CD4-positive, alpha-beta T cell treated with Interleukin-4 for 1 hour (primary cell): ENCODE measurements around the gene BCL11B.

Experiments
- DNase-seq, 2 donors: peaks; one replicate each; pipeline ENCODE4 v3.0.0-alpha.2; 2020 to 2022

BCL11B gene

DNA sequence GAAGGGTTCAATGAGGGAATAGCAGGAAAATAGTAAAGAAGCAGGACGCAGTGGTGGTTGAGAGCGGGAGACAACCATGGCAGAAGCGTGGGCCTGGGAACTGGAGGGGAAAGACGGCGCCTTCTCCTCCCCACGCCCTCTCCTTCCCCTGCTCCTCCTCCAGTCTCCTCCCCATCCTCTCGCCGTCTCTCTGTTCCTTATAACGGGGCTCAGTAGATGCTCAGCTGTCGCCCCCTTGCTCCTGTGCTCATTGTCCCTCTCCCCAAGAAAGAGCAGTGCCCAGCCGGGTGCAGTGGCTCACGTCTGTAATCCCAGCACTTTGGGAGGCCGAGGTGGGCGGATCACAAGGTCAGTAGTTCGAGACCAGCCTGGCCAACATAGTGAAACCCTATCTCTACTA lies 142.0 kb downstream of the BCL11B start:
- no peak for DNase-seq

DNA sequence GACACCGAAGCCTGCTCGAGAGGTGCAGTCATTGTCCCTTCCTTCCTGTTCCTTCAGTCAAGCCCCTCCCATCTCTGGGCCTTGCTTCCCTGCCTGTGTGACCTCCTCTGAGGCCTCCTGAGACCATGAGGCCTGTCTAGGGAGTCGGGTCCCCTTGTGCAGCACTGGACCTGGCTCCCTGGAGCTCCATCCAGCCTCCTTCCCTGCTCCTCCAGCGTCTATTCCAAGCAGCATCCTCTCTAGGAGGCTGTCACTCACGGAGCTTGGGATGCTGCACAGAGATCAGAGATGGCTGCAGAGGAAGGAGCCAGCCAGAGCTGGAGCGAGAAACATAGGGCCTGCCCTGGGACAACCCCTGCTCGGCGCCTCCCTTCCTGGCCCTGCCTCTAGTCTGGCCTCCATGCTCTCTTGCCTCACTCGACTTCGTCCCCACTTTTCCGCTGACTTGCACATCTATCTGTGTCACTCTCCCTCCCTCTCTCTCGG lies 142.7 kb downstream of the BCL11B start:
- no peak for DNase-seq

DNA sequence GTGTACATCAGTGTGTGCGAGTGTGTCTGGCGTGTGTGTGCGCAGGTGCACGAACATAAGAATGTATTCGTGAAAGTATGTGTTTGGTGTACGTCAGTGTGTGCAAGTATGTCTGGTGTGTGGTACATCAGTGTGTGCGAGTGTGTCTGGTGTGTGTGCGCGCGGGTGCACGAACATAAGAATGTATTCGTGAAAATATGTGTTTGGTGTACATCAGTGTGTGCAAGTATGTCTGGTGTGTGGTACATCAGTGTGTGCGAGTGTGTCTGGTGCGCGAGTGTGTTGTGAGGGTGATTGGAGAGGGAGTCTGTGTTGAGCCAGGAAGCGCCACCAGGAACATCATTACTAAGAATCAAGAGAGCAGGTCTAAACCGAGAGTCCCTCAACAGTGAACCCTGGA lies 143.8 kb downstream of the BCL11B start:
- no peak for DNase-seq

DNA sequence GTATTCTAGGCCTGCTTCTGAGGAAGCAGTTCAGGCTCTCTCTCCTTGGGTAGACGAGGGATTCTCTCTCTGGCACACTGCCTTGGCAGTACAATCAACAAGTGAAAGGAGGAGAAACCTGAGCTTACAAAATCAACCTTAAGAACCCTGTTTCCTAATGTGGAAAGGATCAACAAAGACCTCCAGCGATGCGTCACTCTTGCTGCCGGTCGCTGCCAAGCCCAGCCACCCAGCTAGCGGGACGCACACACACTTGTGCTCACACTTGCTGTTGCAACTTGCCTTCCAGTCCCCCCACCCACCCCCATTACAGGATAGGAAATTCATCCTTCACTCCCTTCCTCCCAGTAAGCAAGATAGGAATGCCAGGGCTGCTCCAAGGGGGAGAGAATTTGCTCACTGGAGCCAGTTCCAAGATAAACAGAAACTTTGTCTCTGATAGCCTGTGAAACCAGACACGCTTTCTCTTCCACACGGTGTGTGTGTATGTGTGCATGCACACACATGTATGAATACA lies 144.3 kb downstream of the BCL11B start:
- DNase-seq, result no peak

DNA sequence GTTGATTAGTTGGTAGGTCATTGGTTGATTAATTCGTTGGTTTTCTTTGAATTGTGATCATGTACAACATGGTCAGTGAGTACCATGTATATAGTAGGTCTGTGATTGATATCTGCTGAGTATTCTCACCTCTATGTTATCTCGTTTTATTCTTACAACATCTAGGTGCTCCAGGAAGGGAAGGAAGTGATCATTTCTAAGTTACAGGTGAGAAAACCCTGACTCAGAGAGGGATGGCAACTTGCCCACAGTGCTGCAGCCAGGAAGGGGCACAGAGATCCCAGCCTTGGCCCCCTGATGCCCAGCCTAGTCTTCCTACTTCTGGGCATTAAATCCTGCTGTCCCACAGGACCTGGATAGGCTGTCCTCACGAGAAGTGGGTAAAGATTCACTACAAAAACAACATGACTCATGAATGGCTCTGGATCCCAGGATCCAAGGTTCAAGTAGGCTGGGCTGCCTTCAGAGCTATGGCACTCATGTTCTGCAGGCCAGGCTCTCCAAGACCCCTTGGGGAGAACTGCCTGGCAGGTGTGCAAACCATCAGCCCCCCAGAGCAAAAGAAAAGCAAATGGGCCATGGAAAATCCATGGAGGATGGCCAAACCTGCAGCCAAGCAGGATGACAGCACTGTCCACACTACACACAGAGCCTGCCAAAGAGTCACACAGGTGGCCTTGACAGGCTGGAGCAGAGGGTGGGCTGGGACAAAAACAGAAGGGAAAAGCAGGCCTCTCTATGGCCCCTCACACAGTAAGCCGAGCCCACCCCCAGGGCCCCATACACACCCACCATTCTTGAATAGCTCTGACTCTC lies 146.2 kb downstream of the BCL11B start:
- no peak for DNase-seq

DNA sequence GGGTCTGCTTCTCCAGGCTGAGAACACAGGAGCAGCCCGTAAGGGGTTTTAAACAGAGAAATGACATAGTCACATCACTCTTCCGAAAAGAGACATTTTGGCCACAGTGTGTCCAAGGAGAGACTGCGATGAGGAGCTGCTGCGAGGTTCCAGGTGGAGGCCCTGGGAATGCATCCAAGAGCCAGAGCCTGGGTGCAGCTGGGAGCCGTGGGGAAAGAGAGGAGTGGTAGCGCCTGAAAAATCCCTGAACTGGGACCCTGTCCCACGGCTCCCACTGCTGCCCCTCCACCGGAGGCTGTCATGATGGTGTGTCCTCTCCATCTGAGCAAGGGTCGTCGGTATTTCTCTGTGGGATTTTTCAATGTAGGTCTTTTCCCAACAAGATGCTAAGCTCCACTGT lies 146.9 kb downstream of the BCL11B start:
- DNase-seq, result no peak

DNA sequence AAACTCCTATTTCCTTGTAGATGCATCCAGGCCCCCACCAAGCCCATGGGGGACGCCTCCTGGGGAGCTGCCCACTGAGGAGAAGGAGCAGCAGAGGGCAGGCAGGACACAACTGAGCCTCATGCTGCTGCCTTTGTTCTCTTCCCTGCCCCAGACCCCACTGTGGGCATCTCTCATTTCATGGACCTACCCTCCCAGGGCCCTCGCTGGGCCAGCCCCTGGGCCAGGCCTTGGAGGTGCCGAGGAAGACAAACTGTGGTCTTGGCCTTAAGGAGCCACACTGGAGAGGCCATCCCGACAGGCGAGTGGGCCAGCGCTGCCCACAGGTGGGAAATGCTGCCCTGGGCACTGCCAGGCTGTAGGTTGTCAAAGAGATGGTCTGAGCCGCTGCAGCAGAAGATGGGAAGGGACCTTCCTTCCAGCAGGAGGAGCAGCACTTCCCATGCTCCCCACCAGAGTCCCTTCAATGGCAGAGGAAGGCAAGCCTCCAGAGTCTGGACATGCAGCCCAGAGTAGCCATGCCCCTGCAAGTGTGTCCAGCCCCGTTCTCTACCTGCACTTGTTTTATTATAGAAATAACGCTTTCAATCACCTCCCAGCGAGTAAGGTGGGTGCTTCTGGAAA lies 147.4 kb downstream of the BCL11B start:
- no peak for DNase-seq

DNA sequence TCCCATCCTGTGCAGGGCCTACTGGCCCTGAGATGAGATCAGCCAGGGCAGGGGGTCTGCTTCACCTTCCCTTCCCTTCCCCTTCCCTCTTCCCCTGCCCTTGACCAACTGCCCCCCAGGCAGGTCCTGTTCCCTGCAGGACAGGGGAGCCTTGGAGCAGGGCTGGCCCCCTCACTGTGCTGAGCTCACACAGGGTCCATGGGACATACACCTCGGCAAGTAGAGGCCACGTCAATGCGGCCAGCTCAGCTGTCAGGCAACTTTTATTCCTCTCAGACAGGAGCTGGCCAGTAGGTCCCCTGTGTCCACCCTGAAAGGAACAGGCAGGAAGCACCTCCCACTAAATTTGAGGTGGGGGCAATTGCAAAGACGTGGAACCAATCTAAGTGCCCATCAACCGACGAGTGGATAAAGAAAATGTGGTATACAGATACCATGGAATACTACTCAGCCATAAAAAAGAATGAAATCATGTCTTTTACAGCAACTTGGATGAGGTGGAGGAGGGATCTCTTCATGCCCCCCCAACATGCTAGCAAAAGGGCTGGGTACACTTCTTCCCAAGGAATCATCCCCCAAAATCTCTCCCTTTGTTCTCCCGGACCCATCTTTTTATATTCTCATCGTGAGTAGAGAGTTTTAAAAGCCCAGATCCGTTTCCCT lies 148.7 kb downstream of the BCL11B start:
- no peak for DNase-seq

DNA sequence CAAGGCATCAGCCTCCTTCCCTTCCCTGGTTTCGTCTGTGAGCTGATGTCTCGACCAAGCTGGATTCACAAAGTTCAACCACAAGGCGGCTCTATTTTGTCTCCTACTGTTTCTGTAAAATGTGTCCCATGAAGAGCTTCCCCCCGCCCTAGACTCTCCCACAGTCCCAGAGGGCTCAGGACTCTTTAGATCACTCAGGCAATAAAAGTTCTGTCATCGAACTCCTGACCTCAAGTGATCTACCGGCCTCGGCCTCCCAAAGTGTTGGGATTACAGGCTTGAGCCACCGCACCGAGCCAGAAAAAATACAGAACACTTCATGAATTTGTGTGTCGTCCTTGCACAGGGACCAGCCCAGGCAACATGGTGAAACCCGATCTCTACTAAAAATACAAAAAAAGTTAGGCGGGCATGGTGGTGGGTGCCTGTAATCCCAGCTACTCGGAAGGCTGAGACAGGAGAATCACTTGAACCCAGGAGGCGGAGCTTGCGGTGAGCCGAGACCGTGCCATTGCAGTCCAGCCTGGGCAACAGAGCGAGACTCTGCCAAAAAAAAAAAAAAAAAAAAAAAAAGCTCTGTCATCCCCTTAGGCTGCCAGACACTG lies 149.4 kb downstream of the BCL11B start:
- DNase-seq, result no peak

DNA sequence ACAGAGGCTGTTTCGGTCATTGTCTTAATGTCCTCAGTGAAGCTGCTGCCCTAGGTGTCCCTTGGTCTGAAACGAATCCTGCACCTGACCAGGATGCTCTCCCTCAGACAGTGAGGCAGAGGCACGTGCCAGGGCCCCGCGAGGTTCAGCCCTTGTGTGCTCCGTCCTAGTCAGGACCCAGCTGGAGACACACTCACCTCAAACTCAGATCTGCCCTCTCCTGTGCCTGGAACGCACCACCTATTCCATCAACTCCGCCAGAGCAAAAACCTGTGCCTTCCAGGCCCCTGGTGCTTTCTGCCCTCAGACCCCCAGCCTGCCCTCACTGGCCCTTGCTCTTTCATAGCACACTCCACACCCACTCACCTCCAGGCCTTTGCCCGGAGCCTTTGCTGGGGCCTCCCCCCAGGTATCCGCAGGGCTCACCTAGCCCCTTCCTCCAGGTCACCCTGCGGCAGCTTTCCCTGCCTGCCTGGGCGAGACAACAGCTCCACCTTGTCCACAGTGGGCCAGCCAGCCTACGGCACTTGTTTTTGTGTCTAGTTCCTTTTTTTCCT lies 150.6 kb downstream of the BCL11B start:
- DNase-seq, result no peak

DNA sequence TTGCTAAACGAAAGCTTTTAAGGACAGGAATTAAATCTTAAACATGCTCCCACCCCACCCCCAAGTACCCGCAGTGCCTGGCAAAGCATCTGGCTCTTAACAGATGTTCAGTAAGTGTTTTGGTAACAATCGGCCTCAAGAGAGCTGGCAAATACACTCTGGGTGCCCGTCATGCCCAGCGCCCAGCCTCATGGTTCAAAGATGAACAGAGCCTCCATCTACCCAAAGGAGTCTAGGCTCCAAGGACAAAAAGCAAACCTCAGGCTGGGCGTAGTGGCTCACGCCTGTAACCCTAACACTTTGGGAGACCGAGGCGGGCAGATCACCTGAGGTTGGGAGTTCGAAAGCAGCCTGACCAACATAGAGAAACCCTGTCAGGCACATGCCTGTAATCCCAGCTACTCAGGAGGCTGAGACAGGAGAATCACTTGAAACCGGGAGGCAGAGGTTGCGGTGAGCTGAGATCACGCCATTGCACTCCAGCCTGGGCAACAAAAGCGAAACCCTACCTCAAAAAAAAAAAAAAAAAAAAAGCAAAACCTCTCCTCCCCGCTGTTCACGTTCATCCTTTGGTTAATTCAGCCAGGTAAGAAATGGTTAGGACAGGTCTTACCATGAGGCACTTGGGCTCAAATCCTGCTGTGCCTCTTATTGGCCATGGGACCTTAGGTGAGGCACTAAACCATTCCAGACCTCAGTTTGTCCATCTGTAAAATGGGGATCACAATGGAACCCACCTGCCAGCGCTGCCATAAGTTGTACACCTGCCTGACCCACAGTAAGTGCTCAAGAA lies 151.3 kb downstream of the BCL11B start:
- no peak for DNase-seq

DNA sequence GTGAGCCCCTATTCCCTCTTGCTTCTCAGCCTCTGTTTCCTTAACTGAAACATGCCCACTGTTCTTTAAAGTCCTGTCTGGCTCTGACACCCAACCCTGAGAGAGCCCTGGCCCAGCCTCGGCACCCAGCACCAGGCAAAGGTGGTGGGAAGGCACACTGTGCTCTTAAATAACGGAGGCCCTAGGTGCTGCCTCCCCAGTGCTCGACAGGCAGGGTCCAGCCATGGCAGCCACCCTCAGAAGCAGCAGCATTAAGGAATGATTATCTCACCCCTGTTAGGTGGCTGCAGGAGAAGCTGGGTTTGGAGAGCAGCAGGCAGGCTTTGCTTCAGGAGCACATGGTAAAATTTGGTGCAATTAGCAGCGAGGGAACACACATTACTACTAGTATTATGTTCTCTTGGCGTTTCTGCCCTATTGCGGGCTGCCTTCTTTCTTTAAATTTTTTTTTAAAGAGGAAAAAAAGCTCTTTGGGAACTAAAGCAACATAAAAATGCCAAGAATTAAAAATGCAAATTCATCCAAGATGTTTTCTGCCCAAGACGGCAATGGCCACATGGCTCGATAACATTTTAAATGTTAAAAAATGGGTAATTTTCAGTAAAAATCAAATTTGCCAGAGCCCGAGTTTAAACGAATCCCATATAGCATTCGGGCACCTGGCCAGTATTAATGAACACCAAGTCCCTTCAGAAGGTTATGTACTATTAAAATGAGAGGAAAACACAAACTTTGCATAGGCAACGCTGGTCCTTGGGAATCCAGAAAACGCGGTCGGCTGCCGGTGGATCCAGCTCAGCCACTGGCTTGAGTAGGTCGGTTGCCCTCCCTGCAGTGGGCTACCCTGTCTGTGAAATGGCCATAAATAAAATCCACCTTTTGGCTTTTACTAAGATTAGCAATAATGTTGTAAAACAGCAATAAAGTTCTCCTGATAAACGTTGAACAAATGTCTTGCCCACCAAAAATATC lies 152.2 kb downstream of the BCL11B start:
- DNase-seq, result no peak
